Activated CD4-positive, alpha-beta T cell treated with anti-CD3 and anti-CD28 coated beads, Interleukin-2, Interleukin-4, amounts not matched to agents 100 ng/mL and 50 ng/mL, durations not matched to agents 16 hours and 8 hours (primary cell): ENCODE data around the gene SLC22A23.

Experiments
- DNase-seq: peaks from one replicate; pipeline ENCODE4 v3.0.0-alpha.2; 2020; ENCODE audit warnings: low spot score

Gene SLC22A23

GRCh38 chr6:3316818-3317217 is 140.0 kb downstream of the SLC22A23 start:
- no peak for DNase-seq

GRCh38 chr6:3316331-3316730 is 140.5 kb downstream of the SLC22A23 start:
- no peak for DNase-seq

GRCh38 chr6:3315841-3316240 is 141.0 kb downstream of the SLC22A23 start:
- DNase-seq, result no peak

- DNase-seq, result no peak
These were observed 142.0 kb downstream of the SLC22A23 start for GRCh38 chr6:3314621-3315467.

- DNase-seq, result no peak
These were observed 142.7 kb downstream of the SLC22A23 start for GRCh38 chr6:3314176-3314575.

- no peak for DNase-seq
These were observed 144.1 kb downstream of the SLC22A23 start for GRCh38 chr6:3312604-3313231.

GRCh38 chr6:3311826-3312225 is 145.0 kb downstream of the SLC22A23 start:
- DNase-seq, result no peak

GRCh38 chr6:3310703-3311102 is 146.1 kb downstream of the SLC22A23 start:
- no peak for DNase-seq

- DNase-seq, result no peak
These were observed 146.8 kb downstream of the SLC22A23 start for GRCh38 chr6:3310051-3310448.

- DNase-seq, result no peak
These were observed 147.3 kb downstream of the SLC22A23 start for GRCh38 chr6:3309391-3310050.

GRCh38 chr6:3308106-3308505 is 148.7 kb downstream of the SLC22A23 start:
- DNase-seq, result no peak

- DNase-seq, result no peak
These were observed 149.4 kb downstream of the SLC22A23 start for GRCh38 chr6:3307436-3307835.

GRCh38 chr6:3306848-3307247 is 150.0 kb downstream of the SLC22A23 start:
- DNase-seq, result no peak

- DNase-seq, result no peak
These were observed 151.0 kb downstream of the SLC22A23 start for GRCh38 chr6:3305831-3306230.

GRCh38 chr6:3305216-3305565 is 151.7 kb downstream of the SLC22A23 start:
- DNase-seq, result no peak

- DNase-seq, result no peak
These were observed 152.2 kb downstream of the SLC22A23 start for GRCh38 chr6:3304500-3305215.

- no peak for DNase-seq
These were observed 152.9 kb downstream of the SLC22A23 start for GRCh38 chr6:3303795-3304411.

- no peak for DNase-seq
These were observed 155.3 kb downstream of the SLC22A23 start for GRCh38 chr6:3301506-3301905.

- no peak for DNase-seq
These were observed 157.6 kb downstream of the SLC22A23 start for GRCh38 chr6:3299221-3299620.

- DNase-seq, result no peak
These were observed 158.9 kb downstream of the SLC22A23 start for GRCh38 chr6:3297909-3298308.

GRCh38 chr6:3297006-3297405 is 159.8 kb downstream of the SLC22A23 start:
- DNase-seq, result no peak

- DNase-seq, result no peak
These were observed 160.3 kb downstream of the SLC22A23 start for GRCh38 chr6:3296537-3296936.
